Prostate gland (tissue), 2 donors: Measurements from ENCODE around the gene SPACDR.

Experiments used
- CTCF ChIP-seq, 4 experiments: fragments of 200-600 bp in 2 of 4; fragments of 450-650 bp in 2 of 4; sonication (generic) in 2 of 4; IDR thresholded peaks; 1 replicate in 3 of 4; 2 replicates in 1 of 4; pipeline ENCODE4 v1.5.1; 2016 to 2019; ENCODE audit warnings: antibody characterized with exemption in 4 of 4, mild to moderate bottlenecking in 2 of 4, moderate library complexity in 2 of 4
- POLR2A ChIP-seq: fragments of 450-650 bp; IDR thresholded peaks from one replicate; pipeline ENCODE4 v1.6.1; 2016; ENCODE audit warnings: antibody characterized with exemption, mild to moderate bottlenecking

- TF ChIP-seq CTCF (IDR thresholded peaks at IDR 0.05): no peak
- no peak for TF ChIP-seq POLR2A
Measured at GRCh38 chr7:100486753-100487446, 22.8 kb upstream of the SPACDR start.
